HepG2 (cell line): ENCODE results near the gene ORC3. TPM values are rescaled to one million over a fixed set of nuclear protein-coding genes. Genes with fewer than 3 reads are reported as not detected.

Source experiments
- ATAC-seq: fragments of 200-7000 bp; cut with Tn5 transposase; 3 replicates; pipeline ENCODE4 v1.9.1; 2020; ENCODE audit warnings: mild to moderate bottlenecking, moderate library complexity
- BruUV-seq: library from RNA; stranded (reverse); fragments of 400-500 nt; replicated peaks from 2 replicates; lab custom pipeline; 2021; lab: Mats Ljungman, UMichigan
- CTCF ChIA-PET: fragments of 300-600 bp; formaldehyde crosslinking; extraction: SDS; loops from one replicate; lab custom pipeline; 2021; ENCODE audit warnings: low total read pairs, inconsistent platforms, low intra/inter-chr PET ratio; lab: Yijun Ruan, JAX
- POLR2A ChIA-PET: fragments of 350-600 bp; sonication (Branson Sonifier 250); formaldehyde crosslinking; loops from one replicate; lab custom pipeline; 2020; ENCODE audit warnings: antibody characterized with exemption, inconsistent platforms; lab: Yijun Ruan, JAX
- DNase-seq: peaks from one replicate; pipeline ENCODE4 v3.0.0-alpha.2; 2015; ENCODE audit warnings: low spot score
- FAIRE-seq: peaks from 3 replicates; lab custom pipeline; 2011; peaks lifted over from hg19 to GRCh38; lab: Jason Lieb, UNC
- H2AFZ ChIP-seq: one replicate; pipeline ENCODE4 v1.6.1; 2011; ENCODE audit warnings: low read length, inconsistent platforms
- H3K27ac ChIP-seq: fragments of 300-600 bp; 3 replicates; pipeline ENCODE4 v1.8.0; 2011; ENCODE audit warnings: mixed run types, mild to moderate bottlenecking, mixed read lengths, low read length, inconsistent platforms; ENCODE audit not compliant: insufficient read depth; ENCODE audit errors: extremely low read length
- H3K27me3 ChIP-seq, 2 experiments: fragments of 200-600 bp in 1 of 2; 2 replicates in 1 of 2; 3 replicates in 1 of 2; pipeline versions ENCODE4 v1.6.0 to v1.8.0; 2011; ENCODE audit warnings: low read length in 2 of 2, mild to moderate bottlenecking in 2 of 2, moderate library complexity in 2 of 2, inconsistent platforms in 1 of 2; ENCODE audit not compliant: insufficient read depth in 2 of 2, control insufficient read depth in 1 of 2
- H3K36me3 ChIP-seq, 2 experiments: fragments of 200-600 bp in 1 of 2; replicated peaks in 1 of 2; 2 replicates in 1 of 2; 3 replicates in 1 of 2; pipeline versions ENCODE4 v1.5.1 to v1.8.0; 2011; ENCODE audit warnings: low read length in 2 of 2, inconsistent platforms in 1 of 2; ENCODE audit not compliant: insufficient read depth in 2 of 2, control insufficient read depth in 1 of 2
- H3K4me1 ChIP-seq: 2 replicates; pipeline ENCODE4 v1.5.1; 2012; ENCODE audit warnings: low read length, inconsistent platforms; ENCODE audit not compliant: insufficient read depth
- H3K4me2 ChIP-seq: 2 replicates; pipeline ENCODE4 v1.6.0; 2011; ENCODE audit warnings: low read depth, low read length, inconsistent platforms
- H3K4me3 ChIP-seq, 3 experiments: fragments of 200-600 bp in 1 of 3; sonication (generic), shearing (Covaris generic) in 1 of 3; replicated peaks in 1 of 3; 2 replicates each; pipeline ENCODE4 v1.5.1; 2011 to 2016; ENCODE audit warnings: low read length in 3 of 3, inconsistent platforms in 2 of 3, low read depth in 2 of 3, mild to moderate bottlenecking in 2 of 3, control low read depth in 1 of 3, mixed read lengths in 1 of 3; ENCODE audit not compliant: insufficient read depth in 1 of 3
- H3K79me2 ChIP-seq: one replicate; pipeline ENCODE4 v1.6.1; 2011; ENCODE audit warnings: low read length, inconsistent platforms; ENCODE audit not compliant: insufficient read depth
- H3K9ac ChIP-seq: 2 replicates; pipeline ENCODE4 v1.6.0; 2011; ENCODE audit warnings: mild to moderate bottlenecking, low read depth, low read length, inconsistent platforms; ENCODE audit not compliant: insufficient read depth
- H3K9me3 ChIP-seq: 2 replicates; pipeline ENCODE4 v1.5.1; 2012; ENCODE audit warnings: mild to moderate bottlenecking, low read length
- H4K20me1 ChIP-seq: 2 replicates; pipeline ENCODE4 v1.6.0; 2011; ENCODE audit warnings: inconsistent platforms, mild to moderate bottlenecking, low read length, moderate library complexity; ENCODE audit not compliant: insufficient read depth
- CEBPB ChIP-seq: IDR thresholded peaks from 2 replicates; pipeline ENCODE4 v1.6.1; 2011; ENCODE audit warnings: low read depth, low read length, improper control_type of control experiment, borderline replicate concordance
- ZNF12 ChIP-seq: sonication (generic); formaldehyde crosslinking; IDR thresholded peaks from 2 replicates; pipeline ENCODE4 v1.5.0; 2020; ENCODE audit warnings: missing genetic modification reagents
- ZNF644 ChIP-seq: IDR thresholded peaks from 2 replicates; pipeline ENCODE4 v1.6.1; 2016; ENCODE audit warnings: low read depth
- WGBS: methylation state at CpG from one replicate; pipeline ENCODE4 v1.1.6; 2017; ENCODE audit warnings: low lambda C conversion rate; 5-methylcytosine and 5-hydroxymethylcytosine counted together
- in situ Hi-C: cut with HindIII; loops from 2 replicates; pipeline ENCODE4 v1.10.0; 2017; ENCODE audit warnings: low pct_unique_long_range_greater_than_20kb; ENCODE audit not compliant: extremely low pct_ligation_motif_present
- intact Hi-C: fragments of 100-400 bp; cut with micrococcal nuclease; formaldehyde crosslinking; loops from one replicate; pipeline ENCODE4 v1.10.0; 2022; ENCODE audit not compliant: unreplicated experiment
- polyA plus RNA-seq, 8 experiments: library from polyadenylated mRNA; depleted of rRNA in 3 of 8; stranded (reverse) in 7 of 8; unstranded in 1 of 8; fragments of >200 nt; fragmentation: Illumina TruSeq in 4 of 8; extraction: Trizol in 4 of 8; gene quantifications; 2 replicates each; pipeline versions ENCODE4 v1.2.1 to v1.2.3, GENCODE V29; 2011 to 2016; ENCODE audit warnings: low read depth in 4 of 8, missing spikeins in 1 of 8, mixed read lengths in 1 of 8; ENCODE audit not compliant: insufficient read depth in 1 of 8
- total RNA-seq, 5 experiments: library from RNA; depleted of rRNA; stranded (reverse); fragments of >200 nt; fragmentation: Illumina TruSeq; extraction: Trizol; gene quantifications; 2 replicates each; pipeline ENCODE4 v1.2.3, GENCODE V29; 2016; ENCODE audit warnings: low read depth in 1 of 5

ORC3 gene
- total and polyA plus RNA-seq, 2 of the 13 experiments (the other 11 are each of a cell fraction or from before 2014, with no cell fraction given), result 21.8 to 43.5 TPM

DNA sequence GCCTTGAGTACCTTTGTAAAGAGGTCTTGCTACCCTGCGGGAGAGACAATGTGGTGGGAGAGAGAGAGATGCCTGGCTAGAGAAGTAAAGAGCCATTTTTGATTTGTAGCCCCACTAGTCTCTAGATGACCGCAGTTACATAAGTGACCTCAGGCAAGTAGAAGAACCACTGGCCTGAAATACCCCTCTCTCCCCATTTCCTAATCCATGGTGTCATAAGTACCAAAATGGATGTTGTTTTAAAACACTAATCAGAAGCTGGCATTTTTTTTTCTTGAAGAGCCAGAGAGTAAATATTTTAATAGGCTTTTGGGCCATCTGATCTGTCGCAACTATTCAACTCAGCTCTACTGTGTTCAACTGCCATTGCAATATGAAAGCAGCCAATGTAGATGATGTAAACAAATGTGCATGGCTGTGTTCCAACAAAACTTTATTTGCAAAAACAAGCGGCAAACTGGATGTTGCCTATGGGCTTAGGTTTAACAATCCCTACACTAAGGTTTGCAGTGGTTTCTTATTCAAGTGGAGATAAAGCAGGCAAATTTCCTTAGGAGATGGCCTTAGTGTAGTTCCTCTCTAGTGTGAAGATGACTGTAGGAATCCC lies 36.7 kb upstream of the ORC3 start:
- 96% methylated on average over 4 of the region's 4 CpGs for WGBS
- no peak for TF ChIP-seq ZNF644 (CRISPR knock-in tag)
- 0 out of 2 replicates have a peak, but pooled peaks have one; percentile 8 for TF ChIP-seq CEBPB
- no peak overlapping the region for H3K4me3 ChIP-seq
- no peak overlapping the region for H2AFZ ChIP-seq
- no peaks in the 10 kb centered on the region for H4K20me1 ChIP-seq
- H3K36me3 ChIP-seq, result peaks cover 14 to 79% of the 10 kb centered on the region in 2 experiments
- in situ Hi-C loops (no loop called here), intact Hi-C loops (no loop called here)
- H3K79me2 ChIP-seq, result peaks cover under 1% of the 10 kb centered on the region
- no peaks in the 10 kb centered on the region for H3K4me1 ChIP-seq
- H3K4me2 ChIP-seq, result no peak overlapping the region
- no peaks in the 10 kb centered on the region for H3K27me3 ChIP-seq
- FAIRE-seq (no peak), DNase-seq (no peak), ATAC-seq (no peak)
- CTCF ChIA-PET, result no interaction called here
- POLR2A ChIA-PET, result interaction anchor here (1.2 kb wide), 1 partner anchor 19 kb away, joined by 4 read pairs; no protein-coding TSS in a partner anchor
- H3K9me3 ChIP-seq, result no peaks in the 10 kb centered on the region
- no TSS peak for BruUV-seq
- H3K9ac ChIP-seq, result no peak overlapping the region
- no peak overlapping the region for H3K27ac ChIP-seq

DNA sequence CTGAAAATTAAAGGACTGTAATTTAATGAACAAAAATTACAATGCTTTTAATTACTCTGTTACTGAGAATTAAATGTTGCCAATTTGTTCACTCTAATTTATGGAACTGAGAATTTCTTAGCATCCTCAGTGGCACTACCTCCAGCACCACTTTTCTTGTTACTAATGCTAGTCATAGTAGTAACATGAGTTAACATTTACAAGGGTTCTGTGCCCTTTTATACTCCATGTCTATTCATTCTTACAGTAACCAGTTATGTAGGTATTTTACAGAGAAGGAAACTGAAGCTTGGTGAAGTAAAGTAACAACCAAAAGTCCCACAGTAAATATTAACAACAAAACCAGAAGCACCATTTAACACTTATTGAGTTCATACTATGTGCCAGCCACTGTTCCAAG lies 34.4 kb upstream of the ORC3 start:
- peaks cover 12 to 71% of the 10 kb centered on the region in 2 experiments for H3K36me3 ChIP-seq
- DNase-seq, result no peak
- BruUV-seq, result no TSS peak

More for the DNA sequence above, 34.4 kb upstream of the ORC3 start:
- Histone ChIP-seq H2AFZ (no peak overlapping the region), H3K4me2 (no peak overlapping the region), H3K9ac (no peak overlapping the region), H3K4me1 (no peaks in the 10 kb centered on the region), H3K79me2 (peaks cover 2% of the 10 kb centered on the region), H3K9me3 (no peaks in the 10 kb centered on the region), H3K27ac (no peak overlapping the region), H3K27me3 (no peaks in the 10 kb centered on the region), H3K4me3 (no peak overlapping the region), H4K20me1 (no peaks in the 10 kb centered on the region)
- TF ChIP-seq ZNF12 (CRISPR knock-in tag), result no peak
- POLR2A ChIA-PET, result no interaction called here
- ATAC-seq, result no peak
- intact Hi-C loops, result no loop called here
- FAIRE-seq, result no peak
- in situ Hi-C loops, result no loop called here
- CTCF ChIA-PET, result no interaction called here
